Gastroesophageal sphincter (tissue), 4 donors: ENCODE results near the gene SASH3. TPM values are rescaled to one million over a fixed set of nuclear protein-coding genes. Genes with fewer than 3 reads are reported as not detected.

Experiments
- ATAC-seq: fragments of 150-250 bp; one replicate; pipeline ENCODE4 v1.9.1; 2016; ENCODE audit warnings: mild to moderate bottlenecking, moderate library complexity
- H3K27ac ChIP-seq, 4 donors: fragments of 200-600 bp; sonication (generic) in 3 of 4; 1 replicate in 3 of 4; 2 replicates in 1 of 4; pipeline ENCODE4 v1.5.1; 2016 to 2019
- H3K27me3 ChIP-seq: fragments of 200-600 bp; sonication (generic); one replicate; pipeline ENCODE4 v1.5.1; 2019
- H3K36me3 ChIP-seq, 2 donors: fragments of 200-600 bp; sonication (generic); one replicate each; pipeline ENCODE4 v1.5.1; 2019; ENCODE audit warnings: control low read depth in 1 of 2
- H3K4me1 ChIP-seq, 3 donors: fragments of 200-600 bp; sonication (generic); 1 replicate in 2 of 3; 2 replicates in 1 of 3; pipeline ENCODE4 v1.5.1; 2016 to 2019; ENCODE audit warnings: control low read depth in 2 of 3
- H3K4me3 ChIP-seq, 2 donors: fragments of 200-600 bp; sonication (generic); one replicate each; pipeline ENCODE4 v1.5.1; 2019; ENCODE audit warnings: mild to moderate bottlenecking in 1 of 2, moderate library complexity in 1 of 2
- H3K9me3 ChIP-seq, 3 donors: fragments of 200-600 bp; sonication (generic); one replicate each; pipeline ENCODE4 v1.5.1; 2017 to 2019; ENCODE audit warnings: control low read depth in 2 of 3
- CTCF ChIP-seq, 4 experiments: fragments of 200-600 bp in 2 of 4; fragments of 450-650 bp in 2 of 4; sonication (generic) in 1 of 4; IDR thresholded peaks; one replicate each; pipeline ENCODE4 v1.5.1; 2017 to 2019; ENCODE audit warnings: antibody characterized with exemption in 4 of 4, mild to moderate bottlenecking in 2 of 4, moderate library complexity in 2 of 4
- EP300 ChIP-seq: sonication (generic); formaldehyde crosslinking; IDR thresholded peaks from one replicate; pipeline ENCODE4 v1.6.1; 2017; ENCODE audit warnings: antibody characterized with exemption, mild to moderate bottlenecking
- POLR2A ChIP-seq, 2 donors: fragments of 450-650 bp; IDR thresholded peaks; one replicate each; pipeline ENCODE4 v1.6.1; 2017; ENCODE audit warnings: antibody characterized with exemption in 2 of 2, mild to moderate bottlenecking in 2 of 2, moderate library complexity in 1 of 2
- POLR2AphosphoS5 ChIP-seq: sonication (generic); formaldehyde crosslinking; IDR thresholded peaks from one replicate; pipeline ENCODE4 v1.6.1; 2017; ENCODE audit warnings: antibody characterized with exemption
- WGBS, 2 donors: methylation state at CpG; one replicate each; pipeline ENCODE4 v1.1.5; 2018; ENCODE audit warnings: low coverage in 1 of 2; 5-methylcytosine and 5-hydroxymethylcytosine counted together
- total RNA-seq, 4 donors: library from RNA; depleted of rRNA; stranded (reverse); fragments of >200 nt; gene quantifications; one replicate each; pipeline ENCODE4 v1.1.0, GENCODE V29; 2016

Gene SASH3
- total RNA-seq, 4 donors from 2014 or later, result 1.9 to 8.2 (median 5.3) TPM

- WGBS, 2 donors, result no CpG with 5 or more reads among the region's 8 CpGs
- no peak for ATAC-seq
- no peak overlapping the region for H3K27ac ChIP-seq
These were observed 1.5 kb downstream of the SASH3 start for GRCh38 chrX:129781134-129781672.

DNA sequence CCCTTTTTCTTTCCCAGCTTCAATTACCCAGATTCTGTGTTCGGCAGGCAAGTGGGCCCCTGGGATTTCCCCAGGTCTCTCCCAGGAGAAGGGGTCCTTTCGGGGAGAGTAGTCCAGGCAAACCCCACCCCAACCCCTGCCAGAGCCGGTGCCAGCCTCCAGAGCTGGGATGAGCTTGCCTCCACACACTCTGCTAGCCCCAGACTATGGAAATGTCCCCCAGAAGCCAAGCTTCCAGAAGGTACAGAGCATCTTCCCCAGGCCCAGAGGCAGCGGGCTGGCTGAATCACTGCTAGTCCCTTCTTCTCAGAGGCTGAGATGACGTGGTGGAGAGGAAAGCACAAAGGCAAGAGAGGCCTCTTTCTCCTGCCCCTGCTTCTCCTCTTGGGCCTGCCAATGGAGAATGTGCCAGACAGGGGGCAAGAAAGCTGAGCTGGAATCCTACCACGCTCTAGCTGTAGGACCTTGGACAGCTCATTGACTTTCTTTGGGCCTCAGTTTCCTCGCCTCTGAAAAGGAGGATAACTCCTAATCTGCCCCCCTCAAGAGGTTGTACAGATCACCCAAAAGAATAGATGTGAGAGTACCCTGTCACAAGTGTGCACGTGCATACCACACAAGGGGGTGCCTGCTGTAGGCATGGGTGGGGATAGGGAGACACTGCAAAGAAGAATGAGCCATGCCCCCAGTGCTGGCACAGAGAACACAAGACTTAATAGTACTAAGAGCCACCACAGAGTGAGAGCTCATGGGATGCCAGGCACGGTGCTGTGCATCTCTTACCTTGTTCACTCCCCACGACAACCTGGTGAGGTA lies 2.1 kb downstream of the SASH3 start:
- no peak for ATAC-seq
- Histone ChIP-seq H3K36me3 (no peaks in the 10 kb centered on the region), H3K9me3 (no peaks in the 10 kb centered on the region), H3K27ac (no peak overlapping the region), H3K4me1 (no peaks in the 10 kb centered on the region), H3K27me3 (no peaks in the 10 kb centered on the region), H3K4me3 (no peak overlapping the region)
- 86 to 100% methylated on average over 1 of the region's 10 CpGs for WGBS, 2 donors
- TF ChIP-seq POLR2A (IDR thresholded peaks at IDR 0.05) (no peak), POLR2AphosphoS5 (no peak), EP300 (no peak), CTCF (IDR thresholded peaks at IDR 0.05) (no peak)

More at GRCh38 chrX:129781134-129781672, 1.5 kb downstream of the SASH3 start:
- peak overlapping the region in 1 of 2 donors; percentile 27 for H3K4me3 ChIP-seq
- no peaks in the 10 kb centered on the region for H3K4me1 ChIP-seq
- H3K9me3 ChIP-seq, result no peaks in the 10 kb centered on the region
- no peaks in the 10 kb centered on the region for H3K27me3 ChIP-seq
- TF ChIP-seq EP300 (no peak), POLR2A (IDR thresholded peaks at IDR 0.05) (no peak), POLR2AphosphoS5 (no peak), CTCF (IDR thresholded peaks at IDR 0.05) (no peak)
- H3K36me3 ChIP-seq, result no peaks in the 10 kb centered on the region

DNA sequence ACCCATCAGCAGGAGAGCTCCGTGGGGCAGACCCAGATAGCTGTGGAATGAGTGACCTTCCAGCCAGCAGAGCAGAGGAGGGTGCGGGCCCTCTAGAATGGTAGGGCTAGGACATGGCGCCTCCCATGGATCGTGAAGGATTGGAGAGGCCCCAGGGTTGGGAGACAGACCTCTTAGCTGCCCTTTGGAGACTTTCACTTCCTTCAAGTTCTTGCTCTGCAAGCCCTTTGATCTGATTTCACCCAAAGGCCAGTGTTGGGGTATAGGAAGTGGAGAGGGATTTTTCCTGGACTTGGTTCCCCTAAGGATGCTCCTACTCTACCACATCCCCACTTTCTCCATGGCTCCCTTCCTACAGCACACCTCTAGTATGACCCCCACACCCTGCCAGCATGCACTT lies 3.0 kb downstream of the SASH3 start:
- H3K4me1 ChIP-seq, result no peaks in the 10 kb centered on the region
- no peak for TF ChIP-seq EP300
- no peak for TF ChIP-seq POLR2A (IDR thresholded peaks at IDR 0.05)
- TF ChIP-seq POLR2AphosphoS5, result no peak
- no peak for TF ChIP-seq CTCF (IDR thresholded peaks at IDR 0.05)
- no peaks in the 10 kb centered on the region for H3K36me3 ChIP-seq
- no peaks in the 10 kb centered on the region for H3K27me3 ChIP-seq
- H3K27ac ChIP-seq, result no peak overlapping the region
- H3K4me3 ChIP-seq, result no peak overlapping the region
- no peaks in the 10 kb centered on the region for H3K9me3 ChIP-seq
- WGBS, 2 donors, result no CpG with 5 or more reads among the region's 4 CpGs
- no peak for ATAC-seq

GRCh38 chrX:129783291-129783713 lies 3.6 kb downstream of the SASH3 start:
- ATAC-seq, result no peak
- H3K27me3 ChIP-seq, result no peaks in the 10 kb centered on the region
- no peaks in the 10 kb centered on the region for H3K4me1 ChIP-seq
- TF ChIP-seq EP300, result no peak
- 93% methylated on average over 3 of the region's 11 CpGs; no CpG with 5 or more reads in 1 of the 2 donors for WGBS, 2 donors
- no peak overlapping the region for H3K27ac ChIP-seq
- no peak overlapping the region for H3K4me3 ChIP-seq
- no peaks in the 10 kb centered on the region for H3K9me3 ChIP-seq
- no peaks in the 10 kb centered on the region for H3K36me3 ChIP-seq

DNA sequence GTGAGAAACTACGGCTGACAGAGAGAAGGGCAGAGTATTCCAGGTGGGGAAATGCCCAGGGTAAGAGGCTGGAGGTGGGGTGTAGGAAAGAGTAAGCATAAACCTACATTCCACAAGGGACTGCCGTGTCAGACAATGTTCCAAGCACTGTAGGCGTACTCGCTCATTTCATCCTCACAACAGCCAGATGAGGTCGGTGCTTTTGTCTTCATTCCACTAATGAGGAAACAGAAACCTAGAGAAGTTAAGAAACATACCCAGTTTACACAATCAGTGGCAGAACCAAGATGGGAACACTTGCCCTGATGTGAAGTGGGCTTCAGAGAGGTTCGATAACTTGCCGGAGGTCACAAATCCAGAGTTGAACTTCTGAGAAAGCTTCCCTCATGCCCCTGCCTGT lies 4.6 kb downstream of the SASH3 start:
- no peaks in the 10 kb centered on the region for H3K4me1 ChIP-seq
- no peaks in the 10 kb centered on the region for H3K9me3 ChIP-seq
- H3K27me3 ChIP-seq, result no peaks in the 10 kb centered on the region
- 87 to 92% methylated on average over 4 of the region's 7 CpGs for WGBS, 2 donors
- no peaks in the 10 kb centered on the region for H3K36me3 ChIP-seq
- ATAC-seq, result no peak
- TF ChIP-seq POLR2A (IDR thresholded peaks at IDR 0.05) (no peak), EP300 (no peak), POLR2AphosphoS5 (no peak), CTCF (IDR thresholded peaks at IDR 0.05) (no peak)
- H3K27ac ChIP-seq, result no peak overlapping the region
- H3K4me3 ChIP-seq, result no peak overlapping the region
